Measurements from ENCODE around the gene ABCB11. TPM values are rescaled to one million over a fixed set of nuclear protein-coding genes. Genes with fewer than 3 reads are reported as not detected.
"Not testable (repeated sequence)": the region's sequence is repeated elsewhere in the genome, so short reads cannot be mapped to it uniquely, and the experiment has no call there.

The ABCB11 gene
- total RNA-seq, 1 donor from 2014 or later, result not detected

DNA sequence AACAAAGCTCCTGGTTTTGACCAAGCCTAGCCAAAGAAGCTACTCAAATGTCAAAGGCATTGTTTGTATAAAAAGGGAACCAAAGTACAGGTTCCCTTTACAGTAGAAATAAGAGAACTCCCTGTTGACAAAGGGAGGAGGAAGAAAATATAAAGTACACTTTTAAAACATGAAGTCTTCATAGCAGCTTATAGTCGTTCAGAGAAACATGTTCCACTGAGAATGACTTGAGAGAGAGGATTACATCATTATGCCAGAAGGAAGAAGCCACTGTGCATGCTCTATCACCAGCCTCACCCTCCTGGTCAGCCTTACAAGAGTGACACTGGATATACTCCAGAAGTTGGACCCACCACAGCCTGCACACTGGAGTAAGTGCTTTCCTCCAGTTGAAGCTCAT is 35.8 kb upstream of the ABCB11 start:
- DNase-seq (ENCODE audit: low spot score), result no peak
- H3K36me3 Mint-ChIP-seq (ENCODE audit: low read depth), result no peaks in the 10 kb centered on the region
- TF ChIP-seq, protein P1, sequence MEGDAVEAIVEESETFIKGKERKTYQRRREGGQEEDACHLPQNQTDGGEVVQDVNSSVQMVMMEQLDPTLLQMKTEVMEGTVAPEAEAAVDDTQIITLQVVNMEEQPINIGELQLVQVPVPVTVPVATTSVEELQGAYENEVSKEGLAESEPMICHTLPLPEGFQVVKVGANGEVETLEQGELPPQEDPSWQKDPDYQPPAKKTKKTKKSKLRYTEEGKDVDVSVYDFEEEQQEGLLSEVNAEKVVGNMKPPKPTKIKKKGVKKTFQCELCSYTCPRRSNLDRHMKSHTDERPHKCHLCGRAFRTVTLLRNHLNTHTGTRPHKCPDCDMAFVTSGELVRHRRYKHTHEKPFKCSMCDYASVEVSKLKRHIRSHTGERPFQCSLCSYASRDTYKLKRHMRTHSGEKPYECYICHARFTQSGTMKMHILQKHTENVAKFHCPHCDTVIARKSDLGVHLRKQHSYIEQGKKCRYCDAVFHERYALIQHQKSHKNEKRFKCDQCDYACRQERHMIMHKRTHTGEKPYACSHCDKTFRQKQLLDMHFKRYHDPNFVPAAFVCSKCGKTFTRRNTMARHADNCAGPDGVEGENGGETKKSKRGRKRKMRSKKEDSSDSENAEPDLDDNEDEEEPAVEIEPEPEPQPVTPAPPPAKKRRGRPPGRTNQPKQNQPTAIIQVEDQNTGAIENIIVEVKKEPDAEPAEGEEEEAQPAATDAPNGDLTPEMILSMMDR (IDR thresholded peaks at IDR 0.05), result no peak
- no peak overlapping the region for H3K27ac Mint-ChIP-seq (ENCODE audit: unreplicated experiment)
- peaks cover 2% of the 10 kb centered on the region for H3K27me3 Mint-ChIP-seq (ENCODE audit: low read depth)
- no peaks in the 10 kb centered on the region for H3K9me3 Mint-ChIP-seq (ENCODE audit: low read depth)
- H3K4me3 Mint-ChIP-seq (ENCODE audit: unreplicated experiment), result no peak overlapping the region
- no peaks in the 10 kb centered on the region for H3K4me1 Mint-ChIP-seq (ENCODE audit: low read depth)

DNA sequence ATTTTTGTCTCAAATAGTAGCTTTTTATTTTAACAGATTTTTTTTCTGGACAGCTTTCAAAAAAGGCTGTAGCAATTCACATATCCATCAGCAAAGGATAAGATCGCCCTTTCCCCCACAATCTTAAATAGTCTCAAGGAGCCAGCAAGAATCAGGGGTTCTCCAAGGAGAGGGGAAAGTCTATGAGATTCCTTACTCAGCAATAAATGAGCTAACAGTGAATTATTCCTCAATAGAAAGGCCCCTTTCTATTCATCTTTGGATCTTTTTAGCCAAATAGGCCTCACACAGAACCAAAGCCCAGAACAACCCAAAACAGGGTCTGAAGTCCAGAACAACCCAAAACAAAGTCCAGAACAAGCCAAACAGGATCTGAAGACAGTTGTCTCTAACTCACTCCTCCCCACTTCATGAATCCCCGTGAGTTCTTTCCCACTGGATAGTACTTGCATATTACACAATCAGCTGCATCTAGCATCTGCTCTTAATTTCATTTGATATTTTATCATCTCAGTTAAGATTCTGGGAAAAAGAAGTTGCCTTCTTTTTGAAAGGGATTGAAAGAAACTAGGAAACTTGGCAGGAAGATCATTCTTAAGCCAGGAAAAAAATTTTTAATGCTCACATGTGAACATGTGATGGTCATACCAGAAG is 34.9 kb upstream of the ABCB11 start:
- DNase-seq (ENCODE audit: low spot score), result no peak
- Mint-ChIP-seq H3K36me3 (ENCODE audit: low read depth) (no peaks in the 10 kb centered on the region), H3K27ac (ENCODE audit: unreplicated experiment) (no peak overlapping the region), H3K4me1 (ENCODE audit: low read depth) (no peaks in the 10 kb centered on the region), H3K4me3 (ENCODE audit: unreplicated experiment) (no peak overlapping the region), H3K27me3 (ENCODE audit: low read depth) (peaks cover 2% of the 10 kb centered on the region), H3K9me3 (ENCODE audit: low read depth) (no peaks in the 10 kb centered on the region)
- TF ChIP-seq, protein P1 (IDR thresholded peaks at IDR 0.05), result no peak

DNA sequence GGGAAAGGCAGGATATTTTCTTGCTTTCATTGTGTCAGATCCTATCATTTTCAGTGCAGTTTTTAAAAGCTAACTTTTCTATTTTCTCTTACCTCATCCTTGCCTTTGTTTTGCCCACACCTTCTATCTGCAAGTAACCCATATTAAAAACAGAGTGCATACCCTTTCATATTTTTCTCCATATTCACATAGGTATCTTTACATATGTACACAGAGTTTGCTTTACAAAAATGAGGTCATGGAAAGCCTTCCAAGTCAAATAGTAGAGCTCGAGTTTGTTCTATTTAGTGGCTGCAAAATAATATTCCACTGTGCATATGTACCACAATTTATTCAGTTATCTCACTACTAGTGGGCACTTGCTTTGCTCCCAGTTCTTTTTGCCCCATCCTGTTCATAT is 34.3 kb upstream of the ABCB11 start:
- no peak overlapping the region for H3K27ac Mint-ChIP-seq (ENCODE audit: unreplicated experiment)
- H3K9me3 Mint-ChIP-seq (ENCODE audit: low read depth), result no peaks in the 10 kb centered on the region
- no peak overlapping the region for H3K4me3 Mint-ChIP-seq (ENCODE audit: unreplicated experiment)
- no peak for DNase-seq (ENCODE audit: low spot score)
- H3K27me3 Mint-ChIP-seq (ENCODE audit: low read depth), result peaks cover 2% of the 10 kb centered on the region
- TF ChIP-seq, protein P1 (IDR thresholded peaks at IDR 0.05), result no peak
- no peaks in the 10 kb centered on the region for H3K36me3 Mint-ChIP-seq (ENCODE audit: low read depth)
- H3K4me1 Mint-ChIP-seq (ENCODE audit: low read depth), result no peaks in the 10 kb centered on the region

DNA sequence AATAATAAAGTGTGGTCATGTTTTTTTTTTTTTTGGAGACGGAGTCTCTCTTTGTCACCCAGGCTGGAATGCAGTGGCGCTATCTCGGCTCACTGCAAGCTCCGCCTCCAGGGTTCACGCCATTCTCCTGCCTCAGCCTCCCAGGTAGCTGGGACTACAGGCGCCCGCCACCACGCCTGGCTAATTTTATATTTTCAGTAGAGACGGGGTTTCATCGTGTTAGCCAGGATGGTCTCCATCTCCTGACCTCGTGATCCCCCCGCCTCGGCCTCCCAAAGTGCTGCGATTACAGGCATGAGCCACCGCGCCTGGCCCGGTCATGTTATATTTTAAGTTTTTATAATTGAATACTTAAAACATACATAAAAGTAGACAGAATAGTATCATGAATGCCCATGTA is 33.1 kb upstream of the ABCB11 start:
- H3K36me3 Mint-ChIP-seq (ENCODE audit: low read depth); H3K9me3 Mint-ChIP-seq (ENCODE audit: low read depth); H3K27me3 Mint-ChIP-seq (ENCODE audit: low read depth); DNase-seq (ENCODE audit: low spot score); H3K4me3 Mint-ChIP-seq (ENCODE audit: unreplicated experiment); H3K4me1 Mint-ChIP-seq (ENCODE audit: low read depth); H3K27ac Mint-ChIP-seq (ENCODE audit: unreplicated experiment): not testable (repeated sequence)

DNA sequence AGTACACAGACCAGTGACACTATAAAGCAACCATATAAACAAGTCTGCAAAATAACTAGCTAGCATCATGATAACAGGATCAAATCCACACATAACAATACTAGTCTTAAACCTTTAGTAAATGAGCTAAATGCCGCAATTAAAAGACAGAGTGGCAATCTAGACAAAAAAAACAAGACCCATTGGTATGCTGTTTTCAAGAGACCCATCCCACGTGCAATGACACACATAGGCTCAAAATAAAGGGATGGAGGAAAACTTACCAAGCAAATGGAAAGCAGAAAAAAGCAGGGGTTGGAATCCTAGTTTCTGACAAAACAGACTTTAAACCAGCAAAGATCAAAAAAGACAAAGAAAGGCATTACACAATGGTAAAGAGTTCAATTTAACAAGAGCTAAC is 23.5 kb upstream of the ABCB11 start:
- H3K9me3 Mint-ChIP-seq (ENCODE audit: low read depth), result peaks cover 35% of the 10 kb centered on the region
- not testable (repeated sequence) for DNase-seq (ENCODE audit: low spot score); H3K27ac Mint-ChIP-seq (ENCODE audit: unreplicated experiment); H3K27me3 Mint-ChIP-seq (ENCODE audit: low read depth); H3K4me3 Mint-ChIP-seq (ENCODE audit: unreplicated experiment); H3K4me1 Mint-ChIP-seq (ENCODE audit: low read depth); H3K36me3 Mint-ChIP-seq (ENCODE audit: low read depth)

DNA sequence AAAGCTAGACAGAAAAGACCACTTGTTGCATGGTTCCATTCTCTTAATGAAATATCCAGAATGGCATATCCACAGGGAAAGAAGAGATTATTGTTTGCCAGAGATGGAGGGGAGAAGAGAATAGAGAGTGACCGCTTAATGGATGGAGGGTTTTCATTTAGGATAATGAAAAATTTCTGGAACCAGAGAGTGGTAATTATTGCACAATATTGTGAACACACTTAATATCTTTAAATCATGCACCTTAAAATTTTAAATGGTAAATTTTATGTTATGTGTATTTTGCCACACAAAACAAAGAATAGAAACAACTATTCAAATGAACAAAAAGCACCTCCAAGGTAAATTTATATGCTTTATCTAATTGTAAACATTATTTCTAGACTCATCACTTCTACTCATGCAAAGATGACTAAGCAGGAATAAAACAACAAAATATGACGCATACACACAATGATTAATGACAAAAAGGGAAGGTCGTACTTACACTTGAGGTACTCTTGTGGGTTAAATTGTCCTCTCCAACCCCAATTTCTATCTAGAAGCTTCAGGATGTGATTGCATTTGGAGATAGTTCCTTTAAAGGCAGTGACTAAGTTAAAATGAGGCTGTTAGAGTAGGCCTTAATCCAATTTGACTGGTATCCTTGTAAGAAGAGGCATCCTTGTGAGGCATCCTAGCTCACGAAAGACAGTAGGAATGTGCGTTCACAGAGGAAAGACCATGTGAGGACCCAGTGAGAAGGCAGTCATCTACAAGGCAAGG is 19.5 kb upstream of the ABCB11 start:
- TF ChIP-seq, protein P1 (IDR thresholded peaks at IDR 0.05), result no peak
- H3K4me3 Mint-ChIP-seq (ENCODE audit: unreplicated experiment), result no peak overlapping the region
- H3K27ac Mint-ChIP-seq (ENCODE audit: unreplicated experiment), result no peak overlapping the region
- H3K4me1 Mint-ChIP-seq (ENCODE audit: low read depth), result no peaks in the 10 kb centered on the region
- no peak for DNase-seq (ENCODE audit: low spot score)
- peaks cover 13% of the 10 kb centered on the region for H3K9me3 Mint-ChIP-seq (ENCODE audit: low read depth)
- H3K36me3 Mint-ChIP-seq (ENCODE audit: low read depth), result peaks cover 6% of the 10 kb centered on the region
- no peaks in the 10 kb centered on the region for H3K27me3 Mint-ChIP-seq (ENCODE audit: low read depth)
